K562 (cell line): Measurements from ENCODE around the gene ESPN. TPM values are rescaled to one million over a fixed set of nuclear protein-coding genes. Genes with fewer than 3 reads are reported as not detected.
A peak's percentile ranks its signal among the peaks of the same experiment; 100 is the strongest.

ENCODE experiments used
- SOX6 ChIP-seq: fragments of 450-650 bp; IDR thresholded peaks from 2 replicates; pipeline ENCODE4 v1.6.1; 2014; ENCODE audit warnings: mild to moderate bottlenecking
- ZKSCAN1 ChIP-seq: fragments of 150-350 bp; IDR thresholded peaks from 2 replicates; pipeline ENCODE4 v1.6.1; 2016; ENCODE audit warnings: low read depth, low read length
- ZNF354B ChIP-seq: fragments of 250-450 bp; sonication (Bioruptor Pico); IDR thresholded peaks from 2 replicates; pipeline ENCODE4 v1.4.0; 2020
- polyA plus RNA-seq, 8 experiments: library from polyadenylated mRNA; depleted of rRNA in 4 of 8; stranded (reverse) in 5 of 8; unstranded in 3 of 8; fragments of >200 nt; fragmentation: Nextera tagmentation in 2 of 8; fragmentation: Illumina TruSeq in 1 of 8; extraction: Ambion mirVana in 2 of 8; extraction: Trizol in 1 of 8; gene quantifications; 2 replicates each; pipeline versions ENCODE4 v1.2.1 to v1.2.3, GENCODE V29; 2011 to 2014; ENCODE audit warnings: inconsistent platforms in 1 of 8, missing spikeins in 1 of 8
- total RNA-seq, 7 experiments: library from RNA; depleted of rRNA in 6 of 7; stranded (reverse); fragments of >200 nt in 6 of 7; fragmentation: Illumina TruSeq in 2 of 7; extraction: Trizol in 2 of 7; gene quantifications; 2 replicates each; pipeline versions ENCODE4 v1.2.1 to v1.2.3, GENCODE V29; 2011 to 2021; ENCODE audit warnings: low replicate concordance in 1 of 7
- TF ChIP-seq, protein P1 (sequence below), 2 experiments: fragments of 450-650 bp in 1 of 2; sonication (generic) in 1 of 2; formaldehyde crosslinking in 1 of 2; IDR thresholded peaks; 2 replicates each; pipeline versions ENCODE4 v1.7.1 to v1.9.0; 2016 to 2022; ENCODE audit warnings: inconsistent platforms in 1 of 2, mild to moderate bottlenecking in 1 of 2, missing genetic modification reagents in 1 of 2
- TF ChIP-seq, protein P2 (sequence below): fragments of 200-600 bp; sonication (generic); IDR thresholded peaks from one replicate; pipeline ENCODE4 v1.6.1; 2012; ENCODE audit warnings: mild to moderate bottlenecking, low read depth, low read length, inconsistent platforms

ESPN gene
- total and polyA plus RNA-seq, 9 of the 15 experiments (the other 6 are each of a cell fraction or from before 2014, with no cell fraction given) = 0.07 to 1.2 (median 0.45) TPM; not detected in 3

DNA sequence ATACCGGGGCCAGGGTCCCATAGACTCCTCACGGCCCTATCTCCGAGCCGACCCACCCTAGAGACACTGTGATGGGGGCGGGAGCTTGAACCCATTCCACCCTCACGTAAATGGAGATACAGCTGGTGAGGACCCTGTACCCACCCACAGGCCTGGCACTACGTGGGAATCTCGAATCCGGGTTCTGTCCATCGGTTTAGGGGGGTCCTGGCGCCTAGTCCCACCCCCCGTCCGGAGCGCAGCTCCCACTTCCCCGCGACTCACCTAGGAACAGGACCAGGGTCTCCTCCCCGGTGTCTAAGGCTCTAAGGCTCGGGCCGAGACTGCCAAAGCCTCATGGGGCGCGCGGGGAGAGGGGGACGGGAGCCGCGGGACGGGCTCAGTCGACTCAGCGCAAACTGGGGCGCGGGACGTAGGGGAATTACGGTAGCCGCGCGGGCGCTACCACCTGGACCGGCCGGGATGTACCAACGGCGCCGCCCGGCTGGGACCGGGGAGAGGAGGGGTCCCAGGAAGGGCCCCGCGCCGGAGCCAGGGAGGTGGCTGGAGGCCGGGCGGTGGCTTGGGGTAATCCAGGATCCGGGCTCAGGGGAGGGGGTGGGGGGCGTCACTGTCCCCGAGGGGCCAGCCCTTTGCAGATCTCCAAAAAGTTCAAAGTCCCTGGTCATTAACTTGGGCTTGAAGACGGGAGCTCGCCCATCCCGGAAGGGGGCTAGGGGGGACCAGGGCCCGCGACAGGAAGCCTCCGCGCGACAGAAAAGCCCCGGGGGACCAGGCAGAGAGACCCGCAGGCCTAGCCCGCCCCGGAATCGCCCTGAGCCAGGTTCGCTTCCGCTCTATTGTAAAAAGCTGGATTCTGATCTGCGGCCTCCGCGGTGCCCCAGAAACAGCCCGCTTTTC is 65.9 kb downstream of the ESPN start (continued):
- TF ChIP-seq, protein P1, sequence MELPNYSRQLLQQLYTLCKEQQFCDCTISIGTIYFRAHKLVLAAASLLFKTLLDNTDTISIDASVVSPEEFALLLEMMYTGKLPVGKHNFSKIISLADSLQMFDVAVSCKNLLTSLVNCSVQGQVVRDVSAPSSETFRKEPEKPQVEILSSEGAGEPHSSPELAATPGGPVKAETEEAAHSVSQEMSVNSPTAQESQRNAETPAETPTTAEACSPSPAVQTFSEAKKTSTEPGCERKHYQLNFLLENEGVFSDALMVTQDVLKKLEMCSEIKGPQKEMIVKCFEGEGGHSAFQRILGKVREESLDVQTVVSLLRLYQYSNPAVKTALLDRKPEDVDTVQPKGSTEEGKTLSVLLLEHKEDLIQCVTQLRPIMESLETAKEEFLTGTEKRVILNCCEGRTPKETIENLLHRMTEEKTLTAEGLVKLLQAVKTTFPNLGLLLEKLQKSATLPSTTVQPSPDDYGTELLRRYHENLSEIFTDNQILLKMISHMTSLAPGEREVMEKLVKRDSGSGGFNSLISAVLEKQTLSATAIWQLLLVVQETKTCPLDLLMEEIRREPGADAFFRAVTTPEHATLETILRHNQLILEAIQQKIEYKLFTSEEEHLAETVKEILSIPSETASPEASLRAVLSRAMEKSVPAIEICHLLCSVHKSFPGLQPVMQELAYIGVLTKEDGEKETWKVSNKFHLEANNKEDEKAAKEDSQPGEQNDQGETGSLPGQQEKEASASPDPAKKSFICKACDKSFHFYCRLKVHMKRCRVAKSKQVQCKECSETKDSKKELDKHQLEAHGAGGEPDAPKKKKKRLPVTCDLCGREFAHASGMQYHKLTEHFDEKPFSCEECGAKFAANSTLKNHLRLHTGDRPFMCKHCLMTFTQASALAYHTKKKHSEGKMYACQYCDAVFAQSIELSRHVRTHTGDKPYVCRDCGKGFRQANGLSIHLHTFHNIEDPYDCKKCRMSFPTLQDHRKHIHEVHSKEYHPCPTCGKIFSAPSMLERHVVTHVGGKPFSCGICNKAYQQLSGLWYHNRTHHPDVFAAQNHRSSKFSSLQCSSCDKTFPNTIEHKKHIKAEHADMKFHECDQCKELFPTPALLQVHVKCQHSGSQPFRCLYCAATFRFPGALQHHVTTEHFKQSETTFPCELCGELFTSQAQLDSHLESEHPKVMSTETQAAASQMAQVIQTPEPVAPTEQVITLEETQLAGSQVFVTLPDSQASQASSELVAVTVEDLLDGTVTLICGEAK (IDR thresholded peaks at IDR 0.05) = peak; percentile 72
- TF ChIP-seq, protein P1 (CRISPR knock-in tag; IDR thresholded peaks at IDR 0.05) = no peak
- TF ChIP-seq SOX6 = no peak
- peak; percentile 36; the same call in 1 of the 2 replicates for TF ChIP-seq ZKSCAN1
- TF ChIP-seq, protein P2, sequence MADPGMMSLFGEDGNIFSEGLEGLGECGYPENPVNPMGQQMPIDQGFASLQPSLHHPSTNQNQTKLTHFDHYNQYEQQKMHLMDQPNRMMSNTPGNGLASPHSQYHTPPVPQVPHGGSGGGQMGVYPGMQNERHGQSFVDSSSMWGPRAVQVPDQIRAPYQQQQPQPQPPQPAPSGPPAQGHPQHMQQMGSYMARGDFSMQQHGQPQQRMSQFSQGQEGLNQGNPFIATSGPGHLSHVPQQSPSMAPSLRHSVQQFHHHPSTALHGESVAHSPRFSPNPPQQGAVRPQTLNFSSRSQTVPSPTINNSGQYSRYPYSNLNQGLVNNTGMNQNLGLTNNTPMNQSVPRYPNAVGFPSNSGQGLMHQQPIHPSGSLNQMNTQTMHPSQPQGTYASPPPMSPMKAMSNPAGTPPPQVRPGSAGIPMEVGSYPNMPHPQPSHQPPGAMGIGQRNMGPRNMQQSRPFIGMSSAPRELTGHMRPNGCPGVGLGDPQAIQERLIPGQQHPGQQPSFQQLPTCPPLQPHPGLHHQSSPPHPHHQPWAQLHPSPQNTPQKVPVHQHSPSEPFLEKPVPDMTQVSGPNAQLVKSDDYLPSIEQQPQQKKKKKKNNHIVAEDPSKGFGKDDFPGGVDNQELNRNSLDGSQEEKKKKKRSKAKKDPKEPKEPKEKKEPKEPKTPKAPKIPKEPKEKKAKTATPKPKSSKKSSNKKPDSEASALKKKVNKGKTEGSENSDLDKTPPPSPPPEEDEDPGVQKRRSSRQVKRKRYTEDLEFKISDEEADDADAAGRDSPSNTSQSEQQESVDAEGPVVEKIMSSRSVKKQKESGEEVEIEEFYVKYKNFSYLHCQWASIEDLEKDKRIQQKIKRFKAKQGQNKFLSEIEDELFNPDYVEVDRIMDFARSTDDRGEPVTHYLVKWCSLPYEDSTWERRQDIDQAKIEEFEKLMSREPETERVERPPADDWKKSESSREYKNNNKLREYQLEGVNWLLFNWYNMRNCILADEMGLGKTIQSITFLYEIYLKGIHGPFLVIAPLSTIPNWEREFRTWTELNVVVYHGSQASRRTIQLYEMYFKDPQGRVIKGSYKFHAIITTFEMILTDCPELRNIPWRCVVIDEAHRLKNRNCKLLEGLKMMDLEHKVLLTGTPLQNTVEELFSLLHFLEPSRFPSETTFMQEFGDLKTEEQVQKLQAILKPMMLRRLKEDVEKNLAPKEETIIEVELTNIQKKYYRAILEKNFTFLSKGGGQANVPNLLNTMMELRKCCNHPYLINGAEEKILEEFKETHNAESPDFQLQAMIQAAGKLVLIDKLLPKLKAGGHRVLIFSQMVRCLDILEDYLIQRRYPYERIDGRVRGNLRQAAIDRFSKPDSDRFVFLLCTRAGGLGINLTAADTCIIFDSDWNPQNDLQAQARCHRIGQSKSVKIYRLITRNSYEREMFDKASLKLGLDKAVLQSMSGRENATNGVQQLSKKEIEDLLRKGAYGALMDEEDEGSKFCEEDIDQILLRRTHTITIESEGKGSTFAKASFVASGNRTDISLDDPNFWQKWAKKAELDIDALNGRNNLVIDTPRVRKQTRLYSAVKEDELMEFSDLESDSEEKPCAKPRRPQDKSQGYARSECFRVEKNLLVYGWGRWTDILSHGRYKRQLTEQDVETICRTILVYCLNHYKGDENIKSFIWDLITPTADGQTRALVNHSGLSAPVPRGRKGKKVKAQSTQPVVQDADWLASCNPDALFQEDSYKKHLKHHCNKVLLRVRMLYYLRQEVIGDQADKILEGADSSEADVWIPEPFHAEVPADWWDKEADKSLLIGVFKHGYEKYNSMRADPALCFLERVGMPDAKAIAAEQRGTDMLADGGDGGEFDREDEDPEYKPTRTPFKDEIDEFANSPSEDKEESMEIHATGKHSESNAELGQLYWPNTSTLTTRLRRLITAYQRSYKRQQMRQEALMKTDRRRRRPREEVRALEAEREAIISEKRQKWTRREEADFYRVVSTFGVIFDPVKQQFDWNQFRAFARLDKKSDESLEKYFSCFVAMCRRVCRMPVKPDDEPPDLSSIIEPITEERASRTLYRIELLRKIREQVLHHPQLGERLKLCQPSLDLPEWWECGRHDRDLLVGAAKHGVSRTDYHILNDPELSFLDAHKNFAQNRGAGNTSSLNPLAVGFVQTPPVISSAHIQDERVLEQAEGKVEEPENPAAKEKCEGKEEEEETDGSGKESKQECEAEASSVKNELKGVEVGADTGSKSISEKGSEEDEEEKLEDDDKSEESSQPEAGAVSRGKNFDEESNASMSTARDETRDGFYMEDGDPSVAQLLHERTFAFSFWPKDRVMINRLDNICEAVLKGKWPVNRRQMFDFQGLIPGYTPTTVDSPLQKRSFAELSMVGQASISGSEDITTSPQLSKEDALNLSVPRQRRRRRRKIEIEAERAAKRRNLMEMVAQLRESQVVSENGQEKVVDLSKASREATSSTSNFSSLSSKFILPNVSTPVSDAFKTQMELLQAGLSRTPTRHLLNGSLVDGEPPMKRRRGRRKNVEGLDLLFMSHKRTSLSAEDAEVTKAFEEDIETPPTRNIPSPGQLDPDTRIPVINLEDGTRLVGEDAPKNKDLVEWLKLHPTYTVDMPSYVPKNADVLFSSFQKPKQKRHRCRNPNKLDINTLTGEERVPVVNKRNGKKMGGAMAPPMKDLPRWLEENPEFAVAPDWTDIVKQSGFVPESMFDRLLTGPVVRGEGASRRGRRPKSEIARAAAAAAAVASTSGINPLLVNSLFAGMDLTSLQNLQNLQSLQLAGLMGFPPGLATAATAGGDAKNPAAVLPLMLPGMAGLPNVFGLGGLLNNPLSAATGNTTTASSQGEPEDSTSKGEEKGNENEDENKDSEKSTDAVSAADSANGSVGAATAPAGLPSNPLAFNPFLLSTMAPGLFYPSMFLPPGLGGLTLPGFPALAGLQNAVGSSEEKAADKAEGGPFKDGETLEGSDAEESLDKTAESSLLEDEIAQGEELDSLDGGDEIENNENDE = peak; percentile 99
- no peak for TF ChIP-seq ZNF354B (CRISPR knock-in tag)
